GM18517 (cell line): ENCODE data around the gene GJB4.

Source experiments
- ATAC-seq: cut with Tn5 transposase; IDR thresholded peaks from one replicate; pipeline ENCODE4 v1.9.1; 2021; ENCODE audit warnings: mild to moderate bottlenecking, moderate library complexity; ENCODE audit not compliant: unreplicated experiment

Gene GJB4

GRCh38 chr1:34777519-34778321, 18.2 kb downstream of the GJB4 start:
- ATAC-seq = no peak

- ATAC-seq = no peak
Measured at GRCh38 chr1:34778381-34778780, 18.8 kb downstream of the GJB4 start.

DNA sequence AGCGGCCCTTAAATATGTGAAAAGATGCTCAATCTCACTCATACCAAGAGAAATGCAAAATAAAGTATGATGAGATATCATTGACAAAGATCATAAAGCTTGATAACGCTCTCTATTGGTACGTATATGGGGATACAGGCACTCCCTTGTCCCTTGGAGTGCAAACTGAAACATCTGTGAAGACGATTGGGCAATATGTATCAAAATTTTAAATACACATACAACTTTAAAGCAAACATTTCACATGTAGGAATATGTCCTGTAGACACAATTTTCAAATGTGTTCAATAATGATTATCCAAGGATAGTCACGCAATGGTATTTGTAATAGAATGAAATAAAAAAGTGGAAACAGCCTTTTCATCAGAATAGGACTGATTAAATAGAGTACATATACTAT, 19.5 kb downstream of the GJB4 start:
- no peak for ATAC-seq

GRCh38 chr1:34779526-34779925, 20.0 kb downstream of the GJB4 start:
- no peak for ATAC-seq

- ATAC-seq = no peak
Measured at GRCh38 chr1:34779962-34780361, 20.4 kb downstream of the GJB4 start.

- ATAC-seq = no peak
Measured at GRCh38 chr1:34780528-34780927, 21.0 kb downstream of the GJB4 start.

GRCh38 chr1:34781071-34781843, 21.7 kb downstream of the GJB4 start, which contains the start of gene GJB3:
Gene GJB3, plus strand, starts transcription at chr1:34781214. Its CDS starts 3,549 bp downstream, at chr1:34784763.
- ATAC-seq = no peak

- no peak for ATAC-seq
Measured at GRCh38 chr1:34781844-34782391, 22.4 kb downstream of the GJB4 start.

DNA sequence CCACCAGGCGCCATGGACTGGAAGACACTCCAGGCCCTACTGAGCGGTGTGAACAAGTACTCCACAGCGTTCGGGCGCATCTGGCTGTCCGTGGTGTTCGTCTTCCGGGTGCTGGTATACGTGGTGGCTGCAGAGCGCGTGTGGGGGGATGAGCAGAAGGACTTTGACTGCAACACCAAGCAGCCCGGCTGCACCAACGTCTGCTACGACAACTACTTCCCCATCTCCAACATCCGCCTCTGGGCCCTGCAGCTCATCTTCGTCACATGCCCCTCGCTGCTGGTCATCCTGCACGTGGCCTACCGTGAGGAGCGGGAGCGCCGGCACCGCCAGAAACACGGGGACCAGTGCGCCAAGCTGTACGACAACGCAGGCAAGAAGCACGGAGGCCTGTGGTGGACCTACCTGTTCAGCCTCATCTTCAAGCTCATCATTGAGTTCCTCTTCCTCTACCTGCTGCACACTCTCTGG, 25.2 kb downstream of the GJB4 start:
- ATAC-seq = no peak

- no peak for ATAC-seq
Measured at GRCh38 chr1:34785231-34785874, 25.8 kb downstream of the GJB4 start.

- no peak for ATAC-seq
Measured at GRCh38 chr1:34785875-34786470, 26.4 kb downstream of the GJB4 start.

GRCh38 chr1:34786521-34787325, 27.2 kb downstream of the GJB4 start:
- peak; percentile 52 for ATAC-seq

GRCh38 chr1:34787461-34788420, 28.2 kb downstream of the GJB4 start:
- ATAC-seq = no peak

- ATAC-seq = no peak
Measured at GRCh38 chr1:34790985-34791384, 31.4 kb downstream of the GJB4 start.

- ATAC-seq = no peak
Measured at GRCh38 chr1:34792424-34792823, 32.9 kb downstream of the GJB4 start.

DNA sequence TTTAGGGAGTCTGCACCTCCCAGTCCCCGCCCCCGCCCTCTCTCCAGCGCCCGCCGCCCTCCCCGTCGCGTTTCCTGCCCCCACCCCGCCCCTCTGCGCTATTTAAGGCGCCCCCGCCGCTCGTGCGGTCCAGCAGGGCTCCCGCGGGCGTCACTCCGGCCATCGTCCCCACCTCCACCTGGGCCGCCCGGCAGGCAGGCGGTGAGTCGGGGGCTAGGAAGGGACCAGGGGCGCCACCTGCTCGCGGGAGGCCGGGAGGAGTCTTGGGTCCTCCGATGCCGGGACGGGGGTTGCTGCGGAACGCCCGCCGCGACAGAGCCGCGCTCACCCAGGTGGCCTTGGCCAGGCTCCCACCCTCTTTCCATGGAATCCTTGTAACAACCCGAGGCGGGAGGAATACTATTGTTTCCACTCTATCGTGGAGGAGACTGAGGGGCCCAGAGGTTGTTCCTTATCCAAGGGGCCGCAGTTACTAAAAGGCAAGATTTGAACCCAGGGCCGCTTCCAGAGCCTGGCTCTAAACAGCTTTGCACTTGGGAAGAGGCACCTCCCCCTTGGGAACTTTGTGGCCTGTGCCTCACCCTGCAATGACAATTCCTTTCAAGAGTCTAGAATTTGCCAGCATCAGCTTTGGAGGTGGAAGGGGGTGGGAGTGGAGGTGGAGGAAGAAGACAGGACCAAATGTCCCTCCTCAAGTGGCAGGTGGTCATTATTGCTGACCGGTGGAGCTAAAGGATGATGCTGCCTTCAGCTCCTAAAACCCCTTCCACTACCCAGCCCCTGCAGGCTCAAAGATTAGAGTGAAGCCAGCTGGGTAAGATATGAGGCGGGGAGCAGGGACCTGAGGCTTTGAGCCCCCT, 33.6 kb downstream of the GJB4 start, which contains the start of gene GJA4:
Gene GJA4 (plus strand): TSS at position 132 of the 860 bp plus-strand sequence. CDS start 1,215 bp downstream, outside the sequence.
- ATAC-seq = no peak

DNA sequence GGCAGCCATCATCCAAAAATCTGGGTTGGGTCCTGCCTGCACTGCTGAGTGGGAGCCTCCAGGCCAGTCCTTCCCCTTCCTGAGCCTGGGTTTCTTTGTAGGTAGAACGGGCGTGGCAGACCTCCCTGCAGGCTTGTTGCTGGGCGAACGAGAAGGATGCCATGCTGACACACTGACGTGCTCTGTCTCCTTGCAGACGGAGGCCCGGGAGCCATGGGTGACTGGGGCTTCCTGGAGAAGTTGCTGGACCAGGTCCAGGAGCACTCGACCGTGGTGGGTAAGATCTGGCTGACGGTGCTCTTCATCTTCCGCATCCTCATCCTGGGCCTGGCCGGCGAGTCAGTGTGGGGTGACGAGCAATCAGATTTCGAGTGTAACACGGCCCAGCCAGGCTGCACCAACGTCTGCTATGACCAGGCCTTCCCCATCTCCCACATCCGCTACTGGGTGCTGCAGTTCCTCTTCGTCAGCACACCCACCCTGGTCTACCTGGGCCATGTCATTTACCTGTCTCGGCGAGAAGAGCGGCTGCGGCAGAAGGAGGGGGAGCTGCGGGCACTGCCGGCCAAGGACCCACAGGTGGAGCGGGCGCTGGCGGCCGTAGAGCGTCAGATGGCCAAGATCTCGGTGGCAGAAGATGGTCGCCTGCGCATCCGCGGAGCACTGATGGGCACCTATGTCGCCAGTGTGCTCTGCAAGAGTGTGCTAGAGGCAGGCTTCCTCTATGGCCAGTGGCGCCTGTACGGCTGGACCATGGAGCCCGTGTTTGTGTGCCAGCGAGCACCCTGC, 34.7 kb downstream of the GJB4 start:
- ATAC-seq = no peak
